HepG2 (cell line): ENCODE measurements around the gene GGACT.

Experiments used
- MAFK ChIP-seq, 2 experiments: IDR thresholded peaks in 1 of 2; conservative IDR thresholded peaks in 1 of 2; 2 replicates each; pipeline ENCODE4 v1.6.1; 2011; ENCODE audit warnings: improper control_type of control experiment in 2 of 2, low read length in 2 of 2
- NR2C2 ChIP-seq: sonication (generic); formaldehyde crosslinking; IDR thresholded peaks from 2 replicates; pipeline ENCODE4 v1.4.0; 2020; ENCODE audit warnings: missing genetic modification reagents, mild to moderate bottlenecking, moderate library complexity, borderline replicate concordance
- TAF1 ChIP-seq: sonication (generic); formaldehyde crosslinking; IDR thresholded peaks from 2 replicates; pipeline ENCODE4 v1.4.0; 2020; ENCODE audit warnings: missing genetic modification reagents

DNA sequence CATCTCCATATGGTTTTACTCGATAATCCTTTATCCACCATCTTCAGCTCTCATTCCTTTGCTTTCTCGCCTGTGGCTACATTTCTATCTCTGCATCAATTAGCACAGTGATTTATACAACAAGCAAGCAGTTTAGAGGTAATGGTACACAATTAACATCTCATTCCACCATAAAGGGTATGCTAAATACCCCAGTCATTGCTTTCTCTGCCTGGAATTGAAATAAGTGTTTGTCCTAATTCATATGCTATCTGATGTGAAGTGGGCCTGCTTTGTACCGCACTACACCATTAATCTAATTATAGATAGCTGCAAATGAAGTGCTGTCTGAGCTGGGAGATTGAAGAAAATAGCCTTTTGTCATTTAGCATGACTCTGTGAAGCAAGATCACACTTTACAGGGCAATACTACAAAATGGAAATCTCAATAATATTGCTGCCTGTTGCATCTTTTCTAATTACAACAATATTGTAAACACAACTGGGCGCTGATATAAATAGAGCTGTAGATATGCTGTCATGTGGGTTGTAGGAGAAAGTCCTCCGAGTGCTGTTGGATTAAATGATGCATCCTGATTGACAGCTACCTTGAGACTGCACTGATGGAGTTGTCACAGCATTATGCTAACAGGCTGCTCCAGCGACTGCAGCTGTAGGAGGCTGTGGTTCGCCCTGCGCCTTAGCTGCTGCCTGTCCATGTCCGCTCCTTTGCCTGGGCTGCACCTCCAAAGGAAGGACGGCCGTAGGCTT, 78.2 kb downstream of the GGACT start:
- TF ChIP-seq TAF1 (no peak), MAFK (conservative IDR thresholded peaks at IDR 0.05 in 1 of 2, IDR thresholded peaks at IDR 0.05 in 1 of 2; ENCODE audit: low read length in 2 of 2) (no peak), NR2C2 (CRISPR knock-in tag) (no peak)
